Raji (cell line): Measurements from ENCODE around the gene CLN5.

Experiments used
- POLR2A ChIP-seq: IDR thresholded peaks from 2 replicates; pipeline ENCODE4 v1.6.1; 2011; ENCODE audit warnings: low read depth, low read length, control low read depth; ENCODE audit not compliant: insufficient read depth

The CLN5 gene

GRCh38 chr13:76991796-76992547 is at the start of gene CLN5:
CLN5 (plus strand) TSS chr13:76992081; CDS start chr13:76992099, 18 bp downstream.
- peak; percentile 92 for TF ChIP-seq POLR2A

GRCh38 chr13:76942363-76942762 is 49.5 kb upstream of the CLN5 start:
- TF ChIP-seq POLR2A = no peak

- TF ChIP-seq POLR2A = no peak
These were observed 48.2 kb upstream of the CLN5 start for GRCh38 chr13:76943646-76944045.

GRCh38 chr13:76944456-76944855 is 47.4 kb upstream of the CLN5 start:
- no peak for TF ChIP-seq POLR2A

GRCh38 chr13:76948149-76948548 is 43.7 kb upstream of the CLN5 start, which contains the start of gene ACOD1:
ACOD1 (plus strand) TSS chr13:76948511; CDS start chr13:76948559, 48 bp downstream.
- no peak for TF ChIP-seq POLR2A

- no peak for TF ChIP-seq POLR2A
These were observed 41.8 kb upstream of the CLN5 start for GRCh38 chr13:76950101-76950500.

GRCh38 chr13:76953968-76954367 is 37.9 kb upstream of the CLN5 start:
- no peak for TF ChIP-seq POLR2A

GRCh38 chr13:76954538-76954937 is 37.3 kb upstream of the CLN5 start:
- no peak for TF ChIP-seq POLR2A

- TF ChIP-seq POLR2A = no peak
These were observed 36.7 kb upstream of the CLN5 start for GRCh38 chr13:76955193-76955592.

- no peak for TF ChIP-seq POLR2A
These were observed 36.2 kb upstream of the CLN5 start for GRCh38 chr13:76955661-76956060.

GRCh38 chr13:76958841-76959432 is 32.9 kb upstream of the CLN5 start:
- TF ChIP-seq POLR2A = no peak

- no peak for TF ChIP-seq POLR2A
These were observed 26.0 kb upstream of the CLN5 start for GRCh38 chr13:76965759-76966421.

GRCh38 chr13:76967031-76967430 is 24.9 kb upstream of the CLN5 start:
- no peak for TF ChIP-seq POLR2A

GRCh38 chr13:76968041-76968440 is 23.8 kb upstream of the CLN5 start:
- TF ChIP-seq POLR2A = no peak

- TF ChIP-seq POLR2A = no peak
These were observed 22.2 kb upstream of the CLN5 start for GRCh38 chr13:76969488-76970365.

- TF ChIP-seq POLR2A = no peak
These were observed 20.7 kb upstream of the CLN5 start for GRCh38 chr13:76971215-76971614.
